Activated CD4-positive, alpha-beta T cell treated with anti-CD3 and anti-CD28 coated beads, Interleukin-2, amount 10 ng/mL, durations not matched to agents 24 days and 14 days (primary cell): ENCODE results near the gene ANKRD36. TPM values are rescaled to one million over a fixed set of nuclear protein-coding genes. Genes with fewer than 3 reads are reported as not detected.
A peak's percentile ranks its signal among the peaks of the same experiment; 100 is the strongest.
"Not testable (repeated sequence)": the region's sequence is repeated elsewhere in the genome, so short reads cannot be mapped to it uniquely, and the experiment has no call there.

Experiments
- DNase-seq: peaks from one replicate; pipeline ENCODE4 v3.0.0; 2022
- H3K27ac Mint-ChIP-seq: one replicate; pipeline ENCODE4 v1.8.0; 2022; ENCODE audit warnings: mild to moderate bottlenecking, mixed read lengths
- H3K27me3 Mint-ChIP-seq: one replicate; pipeline ENCODE4 v1.8.0; 2022; ENCODE audit warnings: mixed read lengths
- H3K36me3 Mint-ChIP-seq: one replicate; pipeline ENCODE4 v1.8.0; 2022; ENCODE audit warnings: low read depth, mild to moderate bottlenecking, mixed read lengths
- H3K4me1 Mint-ChIP-seq: one replicate; pipeline ENCODE4 v1.8.0; 2021; ENCODE audit warnings: mixed read lengths
- H3K4me3 Mint-ChIP-seq: one replicate; pipeline ENCODE4 v1.8.0; 2022; ENCODE audit warnings: mild to moderate bottlenecking, moderate library complexity, mixed read lengths
- H3K9me3 Mint-ChIP-seq: one replicate; pipeline ENCODE4 v1.8.0; 2021; ENCODE audit warnings: mixed read lengths
- intact Hi-C: fragments of 100-400 bp; cut with micrococcal nuclease; formaldehyde crosslinking; loops from one replicate; pipeline ENCODE4 v1.15.1; 2023
- total RNA-seq: library from RNA; stranded (reverse); gene quantifications from 2 replicates; pipeline ENCODE4 v1.2.3, GENCODE V29; 2022

Gene ANKRD36
- 41.2 and 45.1 TPM in 2 replicates for total RNA-seq

- H3K27ac Mint-ChIP-seq, result peak within 1 kb of the TSS; percentile 98
- not testable (repeated sequence) for H3K4me1 Mint-ChIP-seq, H3K9me3 Mint-ChIP-seq, H3K36me3 Mint-ChIP-seq
- peak within 1 kb of the TSS; percentile 100 for H3K4me3 Mint-ChIP-seq
- DNase-seq, result peak; percentile 95
- intact Hi-C loops, result loop anchor here (1.0 to 10.0 kb wide), 2 partner anchors 256 to 578 kb away; partner anchors contain the start of gene ARID5A
- H3K27me3 Mint-ChIP-seq, result peaks cover 18% of the 10 kb centered on the region
These were observed at the start of gene ANKRD36 for GRCh38 chr2:97113050-97113881. Gene ANKRD36 (plus strand): TSS chr2:97113153. CDS start chr2:97113740, 587 bp downstream.

- H3K4me3 Mint-ChIP-seq, H3K27ac Mint-ChIP-seq, H3K36me3 Mint-ChIP-seq, H3K9me3 Mint-ChIP-seq, H3K4me1 Mint-ChIP-seq, intact Hi-C loops: not testable (repeated sequence)
- H3K27me3 Mint-ChIP-seq, result peaks cover 19% of the 10 kb centered on the region
- peak; percentile 55 for DNase-seq
These were observed 46.9 kb upstream of the ANKRD36 start for GRCh38 chr2:97066030-97066429.

GRCh38 chr2:97067279-97068004, 45.5 kb upstream of the ANKRD36 start:
- intact Hi-C loops, result no loop called here
- Mint-ChIP-seq H3K4me3 (no peak overlapping the region), H3K9me3 (no peaks in the 10 kb centered on the region), H3K27me3 (peaks cover 19% of the 10 kb centered on the region), H3K36me3 (no peaks in the 10 kb centered on the region), H3K27ac (no peak overlapping the region), H3K4me1 (no peaks in the 10 kb centered on the region)
- DNase-seq, result no peak

GRCh38 chr2:97068074-97068473, 44.9 kb upstream of the ANKRD36 start:
- Mint-ChIP-seq H3K36me3 (no peaks in the 10 kb centered on the region), H3K4me1 (no peaks in the 10 kb centered on the region), H3K9me3 (no peaks in the 10 kb centered on the region), H3K27me3 (peaks cover 15% of the 10 kb centered on the region), H3K4me3 (no peak overlapping the region), H3K27ac (no peak overlapping the region)
- DNase-seq, result no peak
- intact Hi-C loops, result no loop called here

GRCh38 chr2:97068722-97069121, 44.2 kb upstream of the ANKRD36 start:
- H3K4me1 Mint-ChIP-seq, H3K27ac Mint-ChIP-seq, H3K4me3 Mint-ChIP-seq: not testable (repeated sequence)

GRCh38 chr2:97070915-97071314, 42.0 kb upstream of the ANKRD36 start:
- H3K4me3 Mint-ChIP-seq, H3K4me1 Mint-ChIP-seq, H3K9me3 Mint-ChIP-seq, intact Hi-C loops, H3K27ac Mint-ChIP-seq, H3K36me3 Mint-ChIP-seq, DNase-seq: not testable (repeated sequence)
- peaks cover 16% of the 10 kb centered on the region for H3K27me3 Mint-ChIP-seq

More at GRCh38 chr2:97068722-97069121, 44.2 kb upstream of the ANKRD36 start:
- intact Hi-C loops, DNase-seq, H3K36me3 Mint-ChIP-seq, H3K9me3 Mint-ChIP-seq: not testable (repeated sequence)
- peaks cover 15% of the 10 kb centered on the region for H3K27me3 Mint-ChIP-seq

- DNase-seq, intact Hi-C loops: not testable (repeated sequence)
These were observed 35.7 kb upstream of the ANKRD36 start for GRCh38 chr2:97077213-97077612.

GRCh38 chr2:97080855-97081254, 32.1 kb upstream of the ANKRD36 start:
- H3K9me3 Mint-ChIP-seq, H3K36me3 Mint-ChIP-seq, H3K27ac Mint-ChIP-seq, intact Hi-C loops, H3K4me3 Mint-ChIP-seq, H3K4me1 Mint-ChIP-seq, H3K27me3 Mint-ChIP-seq, DNase-seq: not testable (repeated sequence)

More at GRCh38 chr2:97077213-97077612, 35.7 kb upstream of the ANKRD36 start:
- not testable (repeated sequence) for H3K9me3 Mint-ChIP-seq, H3K36me3 Mint-ChIP-seq, H3K4me3 Mint-ChIP-seq, H3K27ac Mint-ChIP-seq, H3K4me1 Mint-ChIP-seq
- peaks cover 11% of the 10 kb centered on the region for H3K27me3 Mint-ChIP-seq

GRCh38 chr2:97082206-97082605, 30.7 kb upstream of the ANKRD36 start:
- H3K9me3 Mint-ChIP-seq, H3K27ac Mint-ChIP-seq, H3K27me3 Mint-ChIP-seq, DNase-seq, H3K4me3 Mint-ChIP-seq, H3K4me1 Mint-ChIP-seq, H3K36me3 Mint-ChIP-seq, intact Hi-C loops: not testable (repeated sequence)

- H3K4me1 Mint-ChIP-seq, H3K36me3 Mint-ChIP-seq, H3K4me3 Mint-ChIP-seq, H3K9me3 Mint-ChIP-seq, H3K27me3 Mint-ChIP-seq, intact Hi-C loops, H3K27ac Mint-ChIP-seq, DNase-seq: not testable (repeated sequence)
These were observed 29.4 kb upstream of the ANKRD36 start for GRCh38 chr2:97083516-97083915.

- H3K27me3 Mint-ChIP-seq, H3K27ac Mint-ChIP-seq, H3K9me3 Mint-ChIP-seq, intact Hi-C loops, H3K4me3 Mint-ChIP-seq, H3K4me1 Mint-ChIP-seq, DNase-seq, H3K36me3 Mint-ChIP-seq: not testable (repeated sequence)
These were observed 27.9 kb upstream of the ANKRD36 start for GRCh38 chr2:97085093-97085492.

- H3K9me3 Mint-ChIP-seq, H3K36me3 Mint-ChIP-seq, H3K27ac Mint-ChIP-seq, intact Hi-C loops, H3K27me3 Mint-ChIP-seq, H3K4me3 Mint-ChIP-seq, DNase-seq, H3K4me1 Mint-ChIP-seq: not testable (repeated sequence)
These were observed 24.2 kb upstream of the ANKRD36 start for GRCh38 chr2:97088706-97089105.

GRCh38 chr2:97092946-97093345, 20.0 kb upstream of the ANKRD36 start:
- H3K27ac Mint-ChIP-seq, H3K27me3 Mint-ChIP-seq, H3K9me3 Mint-ChIP-seq, H3K4me1 Mint-ChIP-seq, DNase-seq, H3K36me3 Mint-ChIP-seq, H3K4me3 Mint-ChIP-seq, intact Hi-C loops: not testable (repeated sequence)

GRCh38 chr2:97093983-97094771, 18.8 kb upstream of the ANKRD36 start:
- H3K27ac Mint-ChIP-seq, result not testable (repeated sequence)

More at GRCh38 chr2:97093983-97094771, 18.8 kb upstream of the ANKRD36 start:
- H3K4me1 Mint-ChIP-seq, H3K36me3 Mint-ChIP-seq, intact Hi-C loops, H3K9me3 Mint-ChIP-seq: not testable (repeated sequence)
- peak; percentile 63 for DNase-seq
- Mint-ChIP-seq H3K4me3 (peak overlapping the region; percentile 66), H3K27me3 (peaks cover 16% of the 10 kb centered on the region)
